Peyer's patch (tissue), 4 donors: ENCODE results near the gene ABCB9.

Experiments
- CTCF ChIP-seq, 6 experiments: fragments of 450-650 bp in 4 of 6; fragments of 200-600 bp in 2 of 6; sonication (generic) in 1 of 6; IDR thresholded peaks; one replicate each; pipeline ENCODE4 v1.5.1; 2017 to 2019; ENCODE audit warnings: antibody characterized with exemption in 6 of 6, mild to moderate bottlenecking in 3 of 6, moderate library complexity in 1 of 6
- POLR2A ChIP-seq, 2 donors: fragments of 450-650 bp; IDR thresholded peaks; one replicate each; pipeline ENCODE4 v1.5.1; 2017; ENCODE audit warnings: antibody characterized with exemption in 2 of 2, mild to moderate bottlenecking in 2 of 2, moderate library complexity in 2 of 2

- TF ChIP-seq CTCF (IDR thresholded peaks at IDR 0.05) (peak in 1 of 6 experiments; percentile 20), POLR2A (IDR thresholded peaks at IDR 0.05) (peak; percentile 34 to 49)
Observed at GRCh38 chr12:122974892-122975789, 8.9 kb upstream of the ABCB9 start, which contains the start of gene OGFOD2.
